Measurements from ENCODE around the gene PDYN.

DNA sequence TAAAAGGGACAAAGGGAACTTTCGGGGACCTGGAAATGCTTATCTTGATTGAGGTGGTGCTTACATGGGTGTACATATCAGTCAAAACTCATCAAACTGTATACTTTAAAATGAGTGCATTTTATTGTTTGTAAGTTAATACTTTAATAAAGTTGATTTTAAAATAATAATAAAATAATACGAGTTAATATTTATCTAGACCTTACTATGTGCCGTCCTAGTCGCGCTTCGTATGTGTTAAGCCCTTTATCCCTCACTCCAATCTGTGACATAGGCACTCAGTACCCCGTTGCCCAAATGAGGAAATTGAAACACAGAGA, 47.5 kb downstream of the PDYN start:
- TF ChIP-seq POLR2A (IDR thresholded peaks at IDR 0.05; ENCODE audit: low read length) (no peak), GATA1 (IDR thresholded peaks at IDR 0.05; ENCODE audit: low read depth, low read length) (no peak)
